Endothelial cell of umbilical vein (primary cell): ENCODE results near the gene APOM. TPM values are rescaled to one million over a fixed set of nuclear protein-coding genes. Genes with fewer than 3 reads are reported as not detected.
A peak's percentile ranks its signal among the peaks of the same experiment; 100 is the strongest.

Experiments
- BruUV-seq: library from RNA; stranded (reverse); fragments of 400-500 nt; replicated peaks from 2 replicates; lab custom pipeline; 2021; lab: Mats Ljungman, UMichigan
- CTCF ChIA-PET: fragments of 300-600, 350-600 bp; sonication (Branson Sonifier 250); formaldehyde crosslinking; loops from one replicate; lab custom pipeline; 2021; ENCODE audit warnings: antibody characterized with exemption, inconsistent platforms; lab: Charles Lee
- POLR2A ChIA-PET: fragments of 300-600, 350-600 bp; sonication (Branson Sonifier 250); formaldehyde crosslinking; loops from one replicate; lab custom pipeline; 2021; ENCODE audit warnings: antibody characterized with exemption, inconsistent platforms; lab: Charles Lee
- DNase-seq: peaks from one replicate; pipeline ENCODE4 v3.0.0-alpha.2; 2011; ENCODE audit warnings: low read depth, low spot score
- FAIRE-seq: peaks from 2 replicates; lab custom pipeline; 2011; peaks lifted over from hg19 to GRCh38; lab: Jason Lieb, UNC
- H2AFZ ChIP-seq: 2 replicates; pipeline ENCODE4 v1.6.0; 2012; ENCODE audit warnings: low read depth, low read length, control low read depth, inconsistent platforms
- H3K27ac ChIP-seq: 2 replicates; pipeline ENCODE4 v1.5.1; 2011; ENCODE audit warnings: low read depth, mild to moderate bottlenecking, control low read depth, low read length, moderate library complexity; ENCODE audit not compliant: insufficient read depth
- H3K27me3 ChIP-seq, 2 experiments: 2 replicates each; pipeline versions ENCODE4 v1.6.0 to v1.6.1; 2011; ENCODE audit warnings: low read length in 2 of 2, mixed read lengths in 1 of 2; ENCODE audit not compliant: control insufficient read depth in 2 of 2, insufficient read depth in 2 of 2
- H3K36me3 ChIP-seq, 2 experiments: 2 replicates in 1 of 2; 3 replicates in 1 of 2; pipeline ENCODE4 v1.5.1; 2011; ENCODE audit warnings: low read length in 2 of 2, mild to moderate bottlenecking in 1 of 2, moderate library complexity in 1 of 2; ENCODE audit not compliant: control insufficient read depth in 2 of 2, insufficient read depth in 2 of 2; ENCODE audit errors: extremely low read depth in 1 of 2
- H3K4me1 ChIP-seq: 3 replicates; pipeline ENCODE4 v1.5.1; 2011; ENCODE audit warnings: mild to moderate bottlenecking, low read length; ENCODE audit not compliant: control insufficient read depth, insufficient read depth; ENCODE audit errors: extremely low read depth
- H3K4me2 ChIP-seq: 2 replicates; pipeline ENCODE4 v1.6.1; 2011; ENCODE audit warnings: low read length, control low read depth, mixed read lengths; ENCODE audit not compliant: insufficient read depth
- H3K4me3 ChIP-seq, 3 experiments: fragments of 200-600 bp in 1 of 3; sonication (generic), shearing (Covaris generic) in 1 of 3; replicated peaks in 1 of 3; 2 replicates each; pipeline ENCODE4 v1.5.1; 2011 to 2016; ENCODE audit warnings: control low read depth in 3 of 3, low read length in 3 of 3, mild to moderate bottlenecking in 2 of 3, inconsistent platforms in 1 of 3, low read depth in 1 of 3, moderate library complexity in 1 of 3; ENCODE audit not compliant: insufficient read depth in 1 of 3
- H3K79me2 ChIP-seq: 2 replicates; pipeline ENCODE4 v1.6.0; 2012; ENCODE audit warnings: low read length, inconsistent platforms; ENCODE audit not compliant: control insufficient read depth, insufficient read depth
- H3K9ac ChIP-seq: replicated peaks from 2 replicates; pipeline ENCODE3; 2011; ENCODE audit warnings: low read length, control low read depth; ENCODE audit not compliant: insufficient read depth; ENCODE audit errors: extremely low read depth
- H3K9me1 ChIP-seq: replicated peaks from 3 replicates; pipeline ENCODE4 v1.6.0; 2011; ENCODE audit warnings: mild to moderate bottlenecking, low read length; ENCODE audit not compliant: control insufficient read depth, insufficient read depth; ENCODE audit errors: extremely low read depth
- H3K9me3 ChIP-seq: replicated peaks from 2 replicates; pipeline ENCODE4 v1.5.1; 2012; ENCODE audit warnings: low read length, inconsistent platforms; ENCODE audit not compliant: control insufficient read depth, insufficient read depth
- H4K20me1 ChIP-seq: replicated peaks from 2 replicates; pipeline ENCODE3; 2011; ENCODE audit warnings: mild to moderate bottlenecking, low read length; ENCODE audit not compliant: control insufficient read depth, insufficient read depth; ENCODE audit errors: extremely low read depth
- CTCF ChIP-seq, 2 donors: IDR thresholded peaks; 1 replicate in 1 of 2; 2 replicates in 1 of 2; pipeline ENCODE4 v1.5.1; 2011; ENCODE audit warnings: low read length in 2 of 2, mild to moderate bottlenecking in 2 of 2, moderate library complexity in 2 of 2, control low read depth in 1 of 2, inconsistent platforms in 1 of 2, low read depth in 1 of 2; ENCODE audit not compliant: insufficient read depth in 1 of 2; ENCODE audit errors: extremely low read depth in 1 of 2
- FOS ChIP-seq: IDR thresholded peaks from 2 replicates; pipeline ENCODE4 v1.6.1; 2011; ENCODE audit warnings: mild to moderate bottlenecking, low read length, moderate library complexity, borderline replicate concordance; ENCODE audit not compliant: insufficient read depth
- GATA2 ChIP-seq: IDR thresholded peaks from 2 replicates; pipeline ENCODE4 v1.7.0; 2011; ENCODE audit warnings: low read depth, mild to moderate bottlenecking, moderate library complexity, mixed read lengths, low read length; ENCODE audit not compliant: insufficient read length, insufficient read depth
- JUN ChIP-seq: IDR thresholded peaks from 2 replicates; pipeline ENCODE4 v1.6.1; 2011; ENCODE audit warnings: borderline replicate concordance, low read depth; ENCODE audit not compliant: insufficient read length, insufficient read depth
- MYC ChIP-seq: IDR thresholded peaks from one replicate; pipeline ENCODE4 v1.6.1; 2011; ENCODE audit warnings: mild to moderate bottlenecking, low read depth, low read length
- POLR2AphosphoS5 ChIP-seq: IDR thresholded peaks from 2 replicates; pipeline ENCODE4 v1.6.1; 2012; ENCODE audit warnings: low read depth, mild to moderate bottlenecking, control low read depth, low read length, moderate library complexity; ENCODE audit not compliant: insufficient read depth
- dilution Hi-C: fragments of 300-500 bp; cut with MboI; formaldehyde crosslinking; loops from one replicate; pipeline ENCODE4 v1.15.0; 2019; ENCODE audit warnings: low sequenced_read_pairs; ENCODE audit not compliant: extremely low pct_ligation_motif_present
- intact Hi-C: fragments of 100-400 bp; cut with micrococcal nuclease; formaldehyde crosslinking; loops from one replicate; pipeline ENCODE4 v1.10.0; 2022
- polyA plus RNA-seq, 4 experiments: library from polyadenylated mRNA; depleted of rRNA in 3 of 4; stranded (reverse) in 3 of 4; unstranded in 1 of 4; fragments of >200 nt; gene quantifications; 2 replicates each; pipeline versions ENCODE4 v1.2.1 to v1.2.3, GENCODE V29; 2011 to 2012; ENCODE audit warnings: missing spikeins in 1 of 4
- total RNA-seq: library from RNA; stranded (reverse); gene quantifications from 2 replicates; pipeline ENCODE4 v1.2.3, GENCODE V29; 2021
- TF ChIP-seq, protein P1 (sequence below): IDR thresholded peaks from 2 replicates; pipeline ENCODE4 v1.6.1; 2011; ENCODE audit not compliant: insufficient read depth, insufficient read length

The APOM gene
- total and polyA plus RNA-seq, 2 donors (not counting 3 experiments of a cell fraction or from before 2014, with no cell fraction given), result 2.5 TPM; not detected in 1

GRCh38 chr6:31693535-31693934 is 37.8 kb downstream of the APOM start:
- Histone ChIP-seq H2AFZ (no peak overlapping the region), H3K4me3 (no peak overlapping the region), H3K4me2 (no peak overlapping the region), H3K36me3 (peaks cover 6 to 37% of the 10 kb centered on the region in 2 experiments), H3K9me1 (no peaks in the 10 kb centered on the region), H3K4me1 (peaks cover 10% of the 10 kb centered on the region), H3K79me2 (no peaks in the 10 kb centered on the region), H3K27ac (no peak overlapping the region), H4K20me1 (no peaks in the 10 kb centered on the region), H3K9me3 (no peaks in the 10 kb centered on the region), H3K9ac (no peak overlapping the region), H3K27me3 (no peaks in the 10 kb centered on the region)
- DNase-seq, result no peak
- ChIA-PET POLR2A (no interaction called here), CTCF (interaction anchor here (1.0 to 2.2 kb wide), 4 partner anchors 9 to 136 kb away, joined by 3 to 10 read pairs (median 4); no protein-coding TSS in a partner anchor)
- no TSS peak for BruUV-seq
- FAIRE-seq, result peak; percentile 33
- intact Hi-C loops, result no loop called here
- dilution Hi-C loops, result no loop called here
- TF ChIP-seq JUN, result no peak
- TF ChIP-seq, protein P1, sequence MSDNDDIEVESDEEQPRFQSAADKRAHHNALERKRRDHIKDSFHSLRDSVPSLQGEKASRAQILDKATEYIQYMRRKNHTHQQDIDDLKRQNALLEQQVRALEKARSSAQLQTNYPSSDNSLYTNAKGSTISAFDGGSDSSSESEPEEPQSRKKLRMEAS, result no peak
- no peak for TF ChIP-seq CTCF (IDR thresholded peaks at IDR 0.05; ENCODE audit: extremely low read depth in 1 of 2, insufficient read depth in 1 of 2, low read depth in 1 of 2, low read length in 2 of 2)
- no peak for TF ChIP-seq GATA2

DNA sequence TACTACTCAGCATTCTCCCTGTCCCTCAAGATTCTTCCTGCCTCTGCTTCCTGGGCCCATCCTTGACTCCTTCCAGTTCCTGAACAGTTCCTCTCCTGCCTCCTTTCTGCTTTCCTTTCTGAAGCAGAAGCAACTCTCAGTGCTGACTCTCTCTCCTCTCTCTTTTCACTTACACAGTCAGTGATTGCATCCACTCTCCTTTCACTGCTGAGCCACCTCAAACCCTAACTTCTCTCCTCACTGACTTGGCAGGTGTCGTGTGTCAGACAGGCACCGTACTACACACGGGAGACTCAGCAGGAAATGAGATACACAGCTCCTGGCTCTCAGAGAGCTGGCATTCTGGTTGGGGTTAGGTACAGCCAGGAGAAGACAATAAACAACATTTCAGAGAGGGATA is 41.9 kb downstream of the APOM start:
- CTCF ChIA-PET, result interaction anchor here (1.3 kb wide), 1 partner anchor 16 kb away, joined by 6 read pairs; the partner anchor contains the start of gene LY6G5C
- Histone ChIP-seq H3K9ac (no peak overlapping the region), H4K20me1 (no peaks in the 10 kb centered on the region), H3K79me2 (peaks cover 19% of the 10 kb centered on the region), H3K27me3 (no peaks in the 10 kb centered on the region), H3K9me1 (no peaks in the 10 kb centered on the region), H3K27ac (no peak overlapping the region), H3K9me3 (no peaks in the 10 kb centered on the region), H3K4me2 (no peak overlapping the region), H2AFZ (no peak overlapping the region), H3K36me3 (peaks cover 6 to 22% of the 10 kb centered on the region in 2 experiments), H3K4me1 (peaks cover 11% of the 10 kb centered on the region), H3K4me3 (no peak overlapping the region)
- intact Hi-C loops (no loop called here), dilution Hi-C loops (no loop called here)
- TF ChIP-seq CTCF (IDR thresholded peaks at IDR 0.05; ENCODE audit: extremely low read depth in 1 of 2, insufficient read depth in 1 of 2, low read depth in 1 of 2, low read length in 2 of 2) (no peak), JUN (no peak), MYC (no peak), POLR2AphosphoS5 (no peak), FOS (no peak)
- BruUV-seq, result no TSS peak
- no peak for FAIRE-seq
- no peak for DNase-seq
- POLR2A ChIA-PET, result no interaction called here
